Left ventricle myocardium inferior (tissue), 1 donor: ENCODE measurements around the gene PNMA1. TPM values are rescaled to one million over a fixed set of nuclear protein-coding genes. Genes with fewer than 3 reads are reported as not detected.

Experiments used
- DNase-seq: peaks from one replicate; pipeline ENCODE4 v3.0.0-alpha.2; 2020
- H3K27ac ChIP-seq: fragments of 200-600 bp; replicated peaks from 2 replicates; pipeline ENCODE4 v1.8.0; 2021
- H3K27me3 ChIP-seq: fragments of 200-600 bp; 2 replicates; pipeline ENCODE4 v1.8.0; 2021; ENCODE audit warnings: low read depth
- H3K36me3 ChIP-seq: fragments of 200-600 bp; 2 replicates; pipeline ENCODE4 v1.8.0; 2021
- H3K4me1 ChIP-seq: fragments of 200-600 bp; 2 replicates; pipeline ENCODE4 v1.8.0; 2021
- H3K4me3 ChIP-seq: fragments of 200-600 bp; 2 replicates; pipeline ENCODE4 v1.8.0; 2021; ENCODE audit warnings: mild to moderate bottlenecking, moderate library complexity
- H3K9me3 ChIP-seq: fragments of 200-600 bp; replicated peaks from 2 replicates; pipeline ENCODE4 v1.8.0; 2021
- CTCF ChIP-seq: fragments of 200-600 bp; IDR thresholded peaks from 2 replicates; pipeline ENCODE4 v1.8.0; 2021; ENCODE audit warnings: antibody characterized with exemption, mild to moderate bottlenecking, borderline replicate concordance
- intact Hi-C: fragments of 100-400 bp; cut with micrococcal nuclease; formaldehyde crosslinking; loops from one replicate; pipeline ENCODE4 v1.11.0; 2022
- total RNA-seq: library from RNA; stranded (reverse); fragmentation: NEBNext Ultra II Directional; extraction: Animal tissue kit (Norgen Biotek cat#: 25700); gene quantifications from one replicate; pipeline ENCODE4 v1.2.1, GENCODE V29; 2021
- donor health status: DM: no; HTN: yes; CAD: no; lungs with severe emphysema.

Gene PNMA1
- total RNA-seq, 1 donor from 2014 or later = 19.2 TPM

GRCh38 chr14:73678698-73679097 lies 35.5 kb downstream of the PNMA1 start:
- no peaks in the 10 kb centered on the region for H3K27me3 ChIP-seq
- no peaks in the 10 kb centered on the region for H3K4me1 ChIP-seq
- TF ChIP-seq CTCF = no peak
- peaks cover 28% of the 10 kb centered on the region for H3K36me3 ChIP-seq
- no peak overlapping the region for H3K4me3 ChIP-seq
- intact Hi-C loops = no loop called here
- H3K9me3 ChIP-seq = no peaks in the 10 kb centered on the region
- no peak overlapping the region for H3K27ac ChIP-seq
- no peak for DNase-seq

DNA sequence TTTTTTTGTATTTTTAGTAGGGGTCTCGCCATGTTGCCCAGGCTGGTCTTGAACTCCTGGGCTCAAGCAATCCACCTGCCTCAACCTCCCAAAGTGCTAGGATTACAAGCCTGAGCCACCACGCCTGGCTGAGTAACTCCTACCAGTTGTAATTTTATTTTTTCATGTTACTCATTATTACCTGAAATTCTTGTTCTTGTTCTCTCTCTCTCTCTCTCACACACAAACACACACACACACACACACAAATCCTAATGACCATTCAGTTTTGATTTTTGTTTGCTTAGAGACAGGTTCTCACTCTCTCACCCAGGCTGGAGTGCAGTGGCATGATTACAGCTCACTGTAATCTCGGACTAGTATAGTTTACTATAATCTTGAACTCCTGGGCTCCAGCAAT lies 39.2 kb downstream of the PNMA1 start:
- Histone ChIP-seq H3K36me3 (peaks cover 31% of the 10 kb centered on the region), H3K4me3 (no peak overlapping the region), H3K27me3 (no peaks in the 10 kb centered on the region), H3K4me1 (no peaks in the 10 kb centered on the region), H3K9me3 (no peaks in the 10 kb centered on the region), H3K27ac (no peak overlapping the region)
- TF ChIP-seq CTCF = no peak
- intact Hi-C loops = no loop called here
- DNase-seq = no peak

DNA sequence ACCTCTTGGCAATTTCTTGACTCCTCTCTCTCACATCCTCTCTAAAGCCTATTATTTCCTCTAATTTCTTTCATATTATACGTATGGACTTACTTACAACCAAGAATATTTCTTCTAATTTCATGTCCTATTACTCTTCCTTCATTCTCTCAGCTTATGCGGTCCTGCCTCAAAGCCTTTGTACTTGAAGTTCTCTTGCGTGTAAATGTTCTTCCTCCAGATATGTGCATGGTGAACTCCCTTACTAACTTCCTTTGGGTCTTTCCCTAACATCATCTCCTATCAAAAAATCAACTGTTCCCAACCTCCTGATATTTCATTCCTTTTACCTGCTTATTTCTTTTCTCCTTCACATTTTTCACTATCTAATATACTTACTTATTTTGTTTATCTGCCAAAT lies 46.3 kb downstream of the PNMA1 start:
- H3K36me3 ChIP-seq = peaks cover 9% of the 10 kb centered on the region
- H3K4me1 ChIP-seq = peaks cover 4% of the 10 kb centered on the region
- intact Hi-C loops = no loop called here
- no peak overlapping the region for H3K4me3 ChIP-seq
- no peaks in the 10 kb centered on the region for H3K27me3 ChIP-seq
- no peaks in the 10 kb centered on the region for H3K9me3 ChIP-seq
- no peak for TF ChIP-seq CTCF
- no peak for DNase-seq
- no peak overlapping the region for H3K27ac ChIP-seq

- Histone ChIP-seq H3K27me3 (no peaks in the 10 kb centered on the region), H3K4me1 (peaks cover 4% of the 10 kb centered on the region), H3K4me3 (no peak overlapping the region), H3K27ac (no peak overlapping the region), H3K9me3 (no peaks in the 10 kb centered on the region), H3K36me3 (peaks cover 16% of the 10 kb centered on the region)
- no peak for TF ChIP-seq CTCF
- no peak for DNase-seq
- intact Hi-C loops = no loop called here
Measured at GRCh38 chr14:73666583-73666982, 47.6 kb downstream of the PNMA1 start.

GRCh38 chr14:73665130-73665529 lies 49.1 kb downstream of the PNMA1 start:
- Histone ChIP-seq H3K4me1 (peaks cover 4% of the 10 kb centered on the region), H3K9me3 (no peaks in the 10 kb centered on the region), H3K36me3 (peaks cover 22% of the 10 kb centered on the region), H3K27ac (no peak overlapping the region), H3K4me3 (no peak overlapping the region), H3K27me3 (no peaks in the 10 kb centered on the region)
- TF ChIP-seq CTCF = no peak
- intact Hi-C loops = no loop called here
- DNase-seq = no peak

GRCh38 chr14:73663548-73664212 lies 50.5 kb downstream of the PNMA1 start:
- Histone ChIP-seq H3K4me1 (peaks cover 4% of the 10 kb centered on the region), H3K4me3 (no peak overlapping the region), H3K27ac (no peak overlapping the region), H3K9me3 (no peaks in the 10 kb centered on the region), H3K27me3 (no peaks in the 10 kb centered on the region), H3K36me3 (peaks cover 23% of the 10 kb centered on the region)
- DNase-seq = no peak
- intact Hi-C loops = no loop called here
- TF ChIP-seq CTCF = no peak
